GM19328 (cell line): Measurements from ENCODE around the gene CEP128.

Experiments
- ATAC-seq: cut with Tn5 transposase; IDR thresholded peaks from one replicate; pipeline ENCODE4 v1.9.1; 2021; ENCODE audit warnings: mild to moderate bottlenecking, moderate library complexity; ENCODE audit not compliant: unreplicated experiment

CEP128 gene

GRCh38 chr14:80621701-80622100, 319.8 kb downstream of the CEP128 start:
- ATAC-seq, result peak; percentile 75

GRCh38 chr14:80620434-80620833, 321.1 kb downstream of the CEP128 start:
- ATAC-seq, result no peak

DNA sequence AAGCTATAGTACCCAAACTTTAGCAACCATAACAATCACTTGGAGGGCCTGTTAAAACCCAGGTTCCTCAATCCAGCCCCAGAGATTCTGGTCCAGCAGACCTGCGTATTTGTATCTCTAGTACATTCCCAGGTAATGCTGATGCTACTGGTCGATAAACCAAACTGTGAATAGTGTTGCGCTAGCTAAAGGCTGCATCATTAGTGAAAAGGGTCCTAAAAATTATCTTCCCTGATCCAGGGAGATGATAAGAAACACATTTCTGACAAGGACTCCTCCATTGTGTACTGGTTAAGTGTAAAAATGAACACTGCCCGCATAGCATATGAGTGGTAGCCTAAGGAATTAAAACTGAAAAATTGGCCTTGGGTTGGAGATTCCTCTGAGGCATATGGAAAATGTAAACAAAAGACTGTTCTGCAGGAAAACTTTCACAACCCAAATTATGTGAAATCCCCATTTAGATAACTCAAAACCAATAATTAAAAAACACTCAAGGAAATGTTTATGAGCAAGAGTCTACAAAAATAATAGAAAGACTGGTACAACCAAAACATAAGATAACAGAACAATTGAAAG, 322.7 kb downstream of the CEP128 start:
- ATAC-seq, result no peak

DNA sequence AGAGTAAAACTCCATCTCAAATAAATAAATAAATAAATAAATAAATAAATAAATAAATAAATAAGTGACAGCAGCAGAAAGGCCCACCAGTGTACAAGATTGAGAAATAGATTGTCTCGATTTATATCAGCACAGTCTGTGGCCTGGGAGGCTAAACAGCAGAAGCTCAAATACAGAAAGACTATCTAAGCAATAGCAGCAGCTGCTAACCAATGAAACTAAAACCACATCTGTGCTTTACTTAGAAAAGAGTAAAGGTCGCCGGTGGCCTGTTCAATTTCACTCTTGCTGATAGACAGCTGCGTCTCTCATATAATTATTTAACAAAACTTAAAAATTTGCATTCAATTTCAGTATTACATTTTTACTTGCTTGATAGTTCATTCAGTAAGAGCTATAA, 325.7 kb downstream of the CEP128 start:
- ATAC-seq, result peak; percentile 94

DNA sequence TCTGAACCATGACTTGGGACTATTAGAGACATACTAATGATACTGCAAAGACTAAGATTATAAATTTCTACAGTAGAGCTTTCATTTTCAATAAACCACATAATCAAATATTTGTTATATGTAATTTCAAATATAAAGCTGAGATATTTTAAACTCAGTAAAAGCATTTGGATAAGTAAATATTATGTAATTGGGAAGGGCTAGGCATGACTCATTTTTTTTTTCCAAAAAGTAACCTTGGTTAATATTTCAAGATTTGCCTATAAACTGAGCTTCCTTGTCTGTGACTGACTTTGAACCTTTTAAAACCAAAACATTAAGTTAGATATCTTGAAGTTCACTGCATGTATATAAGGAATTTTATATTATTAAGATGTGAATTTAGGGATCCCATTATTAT, 332.5 kb downstream of the CEP128 start:
- ATAC-seq, result no peak

DNA sequence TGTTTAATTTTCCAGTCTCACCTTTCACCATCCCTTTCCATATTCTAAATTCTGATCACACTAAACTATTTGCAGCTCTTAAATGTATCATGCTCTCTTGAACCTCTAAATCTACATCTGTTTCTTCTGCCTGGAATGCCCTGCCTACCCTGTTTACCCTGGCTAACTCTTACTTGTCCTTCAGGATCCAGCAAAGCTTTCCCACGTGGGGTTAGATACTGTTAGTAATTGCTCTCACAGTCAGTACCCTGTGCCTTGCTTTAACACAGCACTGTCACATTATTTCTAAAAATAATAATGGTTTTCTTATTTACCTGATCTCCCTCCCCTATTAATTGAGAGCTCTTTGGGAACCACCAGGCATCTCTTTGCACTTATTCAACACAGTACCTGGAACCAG, 333.0 kb downstream of the CEP128 start:
- ATAC-seq, result no peak

DNA sequence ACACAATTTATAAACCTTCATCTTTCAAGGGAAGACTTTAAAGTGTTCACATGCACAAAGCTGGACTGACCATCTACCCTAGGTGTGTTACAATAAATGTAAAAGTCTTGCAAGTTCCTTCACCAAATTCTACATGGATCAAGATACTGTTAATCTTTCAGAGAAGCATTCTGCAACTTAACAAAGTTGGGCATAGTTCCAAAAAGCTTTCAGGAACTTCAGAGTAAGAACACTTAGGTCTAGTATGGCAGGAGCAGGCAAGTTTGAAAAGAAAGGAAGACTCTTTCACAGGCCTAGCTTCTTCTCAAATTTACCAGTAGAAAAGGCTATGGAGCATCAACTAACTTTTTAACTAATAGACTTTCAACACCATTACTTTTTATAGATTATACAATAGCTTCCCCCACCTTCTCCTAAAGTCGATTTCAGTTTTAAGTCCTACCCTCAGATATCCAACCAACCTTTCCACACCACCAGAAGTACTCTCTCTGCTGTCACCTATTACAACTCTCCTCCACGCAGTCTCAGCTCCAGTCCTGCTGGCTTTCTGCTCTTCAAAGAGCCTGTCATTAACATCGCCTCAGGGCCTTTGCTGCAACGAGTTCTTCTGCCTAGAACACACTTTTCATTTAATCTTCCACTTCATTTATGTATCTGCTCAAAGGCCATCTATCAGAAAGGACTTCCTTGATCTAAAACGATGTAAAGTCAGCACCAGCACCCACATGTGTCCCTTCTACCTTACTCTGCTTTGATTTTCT, 333.9 kb downstream of the CEP128 start:
- no peak for ATAC-seq

DNA sequence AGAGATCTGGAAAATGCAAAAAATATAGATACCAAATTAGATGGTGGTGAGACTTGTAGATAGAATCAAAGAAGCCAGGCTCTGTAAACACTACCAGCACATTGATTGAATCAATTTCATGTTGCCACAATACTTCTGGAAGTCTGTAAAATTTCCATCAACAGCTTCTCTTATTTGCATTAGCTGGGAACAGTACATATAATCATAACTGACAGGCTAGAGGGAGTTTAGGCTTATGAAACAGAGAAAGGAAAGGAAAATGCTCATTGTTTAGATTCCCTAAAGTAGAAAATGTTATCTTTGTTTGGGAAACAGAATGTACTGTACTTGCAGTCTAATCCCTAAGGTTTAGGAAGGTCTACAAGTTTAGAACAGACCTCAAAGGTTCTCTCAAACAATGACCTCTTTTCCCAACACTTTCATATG, 335.2 kb downstream of the CEP128 start:
- ATAC-seq, result no peak

DNA sequence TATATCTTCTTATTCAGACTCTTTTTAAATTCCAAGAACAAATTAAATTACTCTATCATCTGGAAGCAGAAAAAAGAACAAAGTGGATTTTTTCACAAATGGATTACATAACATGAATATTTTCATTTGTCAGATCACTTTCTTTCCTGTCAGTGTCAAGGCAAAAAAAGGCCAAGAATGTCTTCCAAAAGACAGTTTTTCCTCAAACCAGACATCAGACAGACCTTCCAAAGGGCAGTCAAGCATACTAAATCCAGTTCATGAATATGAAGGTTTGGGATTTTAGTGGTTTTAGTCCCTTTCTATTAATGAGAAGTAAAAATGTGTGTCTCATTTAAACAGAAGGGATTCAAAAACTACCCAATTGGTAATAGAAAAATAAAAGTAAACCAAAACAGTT, 336.0 kb downstream of the CEP128 start:
- ATAC-seq, result no peak

DNA sequence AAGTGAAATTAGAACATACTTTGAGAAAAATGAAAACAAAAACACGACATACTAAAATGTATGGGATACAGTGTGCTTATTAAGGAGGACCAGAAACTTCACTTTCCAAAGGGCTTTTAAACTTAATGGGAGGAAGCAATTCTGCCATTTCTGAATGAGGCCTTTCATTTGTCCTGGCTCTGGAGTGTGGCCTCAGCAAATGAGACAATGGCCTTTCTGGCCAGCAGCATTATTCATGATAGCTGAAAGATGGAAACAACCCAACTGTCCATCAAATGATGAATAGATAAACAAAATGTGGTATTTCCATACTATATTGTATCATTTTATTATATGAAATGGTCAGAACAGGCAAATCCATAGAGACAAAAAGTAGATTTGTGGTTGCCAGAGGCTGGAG, 338.6 kb downstream of the CEP128 start:
- no peak for ATAC-seq

GRCh38 chr14:80587096-80587724, 354.3 kb downstream of the CEP128 start:
- ATAC-seq, result peak; percentile 94

GRCh38 chr14:80586131-80586530, 355.4 kb downstream of the CEP128 start:
- no peak for ATAC-seq

DNA sequence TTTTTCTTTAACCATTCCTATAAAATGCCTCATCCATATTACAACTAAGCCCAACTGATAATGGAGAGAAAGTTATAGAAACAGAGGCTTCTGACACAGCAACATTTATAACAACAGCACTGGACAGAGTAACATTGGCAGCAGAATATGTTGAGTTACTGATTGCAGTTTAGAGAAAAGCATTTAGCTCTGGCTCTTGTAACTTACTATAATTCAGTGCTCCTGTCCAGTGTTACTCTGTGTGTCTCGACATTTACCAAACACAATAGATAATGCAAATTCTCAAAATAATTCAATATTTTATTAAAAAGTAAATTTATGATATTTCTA, 356.1 kb downstream of the CEP128 start:
- no peak for ATAC-seq

- no peak for ATAC-seq
Observed at GRCh38 chr14:80584744-80585505, 356.6 kb downstream of the CEP128 start.

- no peak for ATAC-seq
Observed at GRCh38 chr14:80577599-80577998, 363.9 kb downstream of the CEP128 start.

GRCh38 chr14:80576401-80576800, 365.1 kb downstream of the CEP128 start:
- ATAC-seq, result no peak

GRCh38 chr14:80575763-80576162, 365.8 kb downstream of the CEP128 start:
- no peak for ATAC-seq

GRCh38 chr14:80572666-80573065, 368.9 kb downstream of the CEP128 start:
- no peak for ATAC-seq

DNA sequence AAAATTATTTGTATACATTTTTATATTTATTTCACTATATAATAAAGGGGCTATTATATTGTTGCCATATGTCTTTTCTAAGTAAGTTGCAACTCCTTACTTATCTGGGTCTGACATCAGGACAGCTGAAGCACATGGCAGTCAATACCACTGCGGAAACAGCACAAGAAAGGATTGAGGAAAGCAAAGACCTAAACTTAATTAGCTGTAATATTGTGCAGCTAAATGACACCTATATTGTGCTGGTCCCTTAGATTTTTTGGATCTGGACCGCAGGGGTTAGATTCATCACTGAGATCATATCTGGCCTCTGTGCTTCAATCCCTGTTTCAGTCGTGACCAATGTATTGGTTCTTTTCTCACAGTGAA, 370.6 kb downstream of the CEP128 start:
- no peak for ATAC-seq

GRCh38 chr14:80567905-80568536, 373.5 kb downstream of the CEP128 start:
- ATAC-seq, result no peak

GRCh38 chr14:80565001-80565400, 376.5 kb downstream of the CEP128 start:
- ATAC-seq, result no peak
